ENCODE results near the gene EFEMP2. TPM values are rescaled to one million over a fixed set of nuclear protein-coding genes. Genes with fewer than 3 reads are reported as not detected.

Gene EFEMP2
- total RNA-seq, 2 donors from 2014 or later, result 16.2 to 25.4 TPM

DNA sequence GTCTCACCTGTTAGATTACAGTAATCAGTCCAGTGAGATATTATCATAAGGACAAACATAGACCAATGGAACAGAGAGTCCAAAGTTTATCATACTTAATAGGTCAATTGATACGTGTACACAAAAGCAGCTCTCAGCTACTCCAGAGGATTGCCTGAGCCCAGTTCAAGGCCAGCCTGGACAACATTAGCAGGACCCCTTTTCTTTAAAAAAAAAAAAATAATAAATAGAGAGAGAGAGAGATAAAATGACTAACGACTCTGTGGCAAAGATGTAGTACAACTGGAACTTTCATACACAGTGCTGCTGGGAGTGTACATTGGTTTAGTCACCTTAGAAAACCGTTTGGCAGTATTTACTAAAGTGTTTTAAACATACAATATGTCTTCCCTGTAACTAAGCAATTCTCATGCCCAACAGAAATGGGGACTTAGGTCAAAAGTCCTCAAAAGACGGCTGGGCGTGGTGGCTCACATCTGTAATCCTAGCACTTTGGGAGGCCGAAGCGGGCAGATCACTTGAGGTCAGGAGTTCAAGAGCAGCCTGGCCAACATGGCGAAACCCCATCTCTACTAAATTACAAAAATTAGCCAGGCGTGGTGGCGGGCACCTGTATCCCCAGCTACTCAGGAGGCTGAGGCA lies 28.2 kb downstream of the EFEMP2 start:
- no peak for TF ChIP-seq POLR2A (IDR thresholded peaks at IDR 0.05)
- TF ChIP-seq, protein P1, sequence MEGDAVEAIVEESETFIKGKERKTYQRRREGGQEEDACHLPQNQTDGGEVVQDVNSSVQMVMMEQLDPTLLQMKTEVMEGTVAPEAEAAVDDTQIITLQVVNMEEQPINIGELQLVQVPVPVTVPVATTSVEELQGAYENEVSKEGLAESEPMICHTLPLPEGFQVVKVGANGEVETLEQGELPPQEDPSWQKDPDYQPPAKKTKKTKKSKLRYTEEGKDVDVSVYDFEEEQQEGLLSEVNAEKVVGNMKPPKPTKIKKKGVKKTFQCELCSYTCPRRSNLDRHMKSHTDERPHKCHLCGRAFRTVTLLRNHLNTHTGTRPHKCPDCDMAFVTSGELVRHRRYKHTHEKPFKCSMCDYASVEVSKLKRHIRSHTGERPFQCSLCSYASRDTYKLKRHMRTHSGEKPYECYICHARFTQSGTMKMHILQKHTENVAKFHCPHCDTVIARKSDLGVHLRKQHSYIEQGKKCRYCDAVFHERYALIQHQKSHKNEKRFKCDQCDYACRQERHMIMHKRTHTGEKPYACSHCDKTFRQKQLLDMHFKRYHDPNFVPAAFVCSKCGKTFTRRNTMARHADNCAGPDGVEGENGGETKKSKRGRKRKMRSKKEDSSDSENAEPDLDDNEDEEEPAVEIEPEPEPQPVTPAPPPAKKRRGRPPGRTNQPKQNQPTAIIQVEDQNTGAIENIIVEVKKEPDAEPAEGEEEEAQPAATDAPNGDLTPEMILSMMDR (IDR thresholded peaks at IDR 0.05), result no peak
- H3K27ac ChIP-seq, result no peak overlapping the region
- no peaks in the 10 kb centered on the region for H3K27me3 ChIP-seq
- no peak for ATAC-seq
- 65 to 75% methylated on average over 10 of the region's 10 CpGs for WGBS, 2 donors
- no peak for DNase-seq
- H3K4me3 ChIP-seq, result no peak overlapping the region
- intact Hi-C loops (cut with DNase I), result no loop called here
- no peaks in the 10 kb centered on the region for H3K36me3 ChIP-seq (replicated peaks in 1 of 2; ENCODE audit: insufficient read depth in 1 of 2, low read depth in 2 of 2)
- no peaks in the 10 kb centered on the region for H3K4me1 ChIP-seq
- H3K9me3 ChIP-seq, result no peaks in the 10 kb centered on the region

DNA sequence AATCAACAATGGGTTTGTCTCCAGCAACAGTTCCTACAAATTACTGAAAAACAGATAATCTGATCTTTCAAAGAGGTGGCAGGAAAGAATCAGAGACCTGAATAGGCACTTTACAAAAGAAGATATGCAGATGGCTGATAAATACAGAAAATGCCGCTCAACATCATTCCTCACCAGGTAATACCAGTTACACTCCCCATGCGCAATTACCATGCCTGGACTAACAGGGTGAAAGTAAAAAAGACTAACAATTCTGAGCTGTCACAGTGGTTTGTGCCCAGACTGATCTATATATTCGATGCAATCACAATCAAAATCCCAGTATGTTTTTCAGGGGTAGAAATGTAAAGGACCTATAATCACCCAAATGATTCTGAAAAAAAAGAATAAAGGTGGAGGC lies 28.8 kb downstream of the EFEMP2 start:
- DNase-seq (no peak), ATAC-seq (no peak)
- Histone ChIP-seq H3K4me1 (no peaks in the 10 kb centered on the region), H3K36me3 (replicated peaks in 1 of 2; ENCODE audit: insufficient read depth in 1 of 2, low read depth in 2 of 2) (no peaks in the 10 kb centered on the region), H3K9me3 (no peaks in the 10 kb centered on the region), H3K27ac (no peak overlapping the region), H3K27me3 (no peaks in the 10 kb centered on the region), H3K4me3 (no peak overlapping the region)
- TF ChIP-seq, protein P1 (IDR thresholded peaks at IDR 0.05), result no peak
- no peak for TF ChIP-seq POLR2A (IDR thresholded peaks at IDR 0.05)
- intact Hi-C loops (cut with DNase I), result no loop called here
- WGBS, 2 donors, result 76 to 85% methylated on average over 3 of the region's 3 CpGs

DNA sequence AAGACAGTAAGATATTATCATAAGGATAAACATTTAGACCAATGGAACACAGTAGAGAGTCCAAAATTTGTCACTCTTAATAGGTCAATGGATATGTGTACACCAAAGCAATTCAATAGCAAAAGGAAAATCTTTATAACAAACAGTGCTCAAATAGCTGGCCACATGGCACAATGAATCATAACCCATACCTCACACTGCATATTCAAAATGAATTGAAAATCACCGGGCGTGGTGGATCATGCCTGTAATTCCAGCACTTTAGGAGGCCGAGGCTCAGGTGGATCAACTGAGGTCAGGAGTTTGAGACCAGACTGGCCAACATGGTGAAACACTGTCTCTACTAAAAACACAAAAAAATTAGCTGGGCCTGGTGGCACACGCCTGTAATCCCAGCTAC lies 30.5 kb downstream of the EFEMP2 start:
- Histone ChIP-seq H3K27me3 (no peaks in the 10 kb centered on the region), H3K4me3 (no peak overlapping the region), H3K27ac (no peak overlapping the region), H3K9me3 (no peaks in the 10 kb centered on the region), H3K4me1 (no peaks in the 10 kb centered on the region), H3K36me3 (replicated peaks in 1 of 2; ENCODE audit: insufficient read depth in 1 of 2, low read depth in 2 of 2) (no peaks in the 10 kb centered on the region)
- intact Hi-C loops (cut with DNase I), result no loop called here
- ATAC-seq (no peak), DNase-seq (no peak)
- TF ChIP-seq, protein P1 (IDR thresholded peaks at IDR 0.05), result no peak
- TF ChIP-seq POLR2A (IDR thresholded peaks at IDR 0.05), result no peak
- 93% methylated on average over 4 of the region's 4 CpGs for WGBS, 2 donors

DNA sequence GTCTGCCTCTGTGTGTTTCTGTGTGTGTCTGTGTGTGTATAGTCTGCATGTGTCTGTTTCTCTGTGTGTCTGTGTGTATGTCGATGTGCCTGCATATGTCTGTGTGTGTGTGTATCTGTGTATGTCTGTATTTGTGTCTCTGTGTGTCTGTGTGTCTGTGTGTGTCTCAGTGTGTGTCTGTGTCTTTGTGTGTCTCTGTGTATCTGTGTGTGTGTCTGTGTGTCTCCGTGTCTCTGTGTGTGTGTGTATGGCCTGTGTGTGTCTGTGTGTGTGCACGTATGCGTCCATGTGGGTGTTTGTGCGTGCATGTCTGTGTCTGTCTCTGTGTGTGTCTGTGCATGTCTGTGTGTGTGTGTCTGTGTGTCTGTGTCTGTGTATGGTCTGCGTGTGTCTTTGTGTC lies 38.4 kb downstream of the EFEMP2 start:
- peak; percentile 3 for ATAC-seq
- intact Hi-C loops (cut with DNase I), result no loop called here
- WGBS, 2 donors, result 40 to 64% methylated on average over 6 of the region's 6 CpGs

More for the DNA sequence above, 38.4 kb downstream of the EFEMP2 start:
- no peaks in the 10 kb centered on the region for H3K27me3 ChIP-seq
- H3K4me1 ChIP-seq, result peaks cover 18% of the 10 kb centered on the region
- H3K36me3 ChIP-seq (replicated peaks in 1 of 2; ENCODE audit: insufficient read depth in 1 of 2, low read depth in 2 of 2), result no peaks in the 10 kb centered on the region
- H3K9me3 ChIP-seq, result no peaks in the 10 kb centered on the region
- no peak for TF ChIP-seq POLR2A (IDR thresholded peaks at IDR 0.05)
- TF ChIP-seq, protein P1 (IDR thresholded peaks at IDR 0.05), result peak in 1 of 7 experiments; percentile 12
- no peak overlapping the region for H3K4me3 ChIP-seq
- H3K27ac ChIP-seq, result no peak overlapping the region
- no peak for DNase-seq
